ENCODE measurements around the gene MUS81.
A peak's percentile ranks its signal among the peaks of the same experiment; 100 is the strongest.

The MUS81 gene

DNA sequence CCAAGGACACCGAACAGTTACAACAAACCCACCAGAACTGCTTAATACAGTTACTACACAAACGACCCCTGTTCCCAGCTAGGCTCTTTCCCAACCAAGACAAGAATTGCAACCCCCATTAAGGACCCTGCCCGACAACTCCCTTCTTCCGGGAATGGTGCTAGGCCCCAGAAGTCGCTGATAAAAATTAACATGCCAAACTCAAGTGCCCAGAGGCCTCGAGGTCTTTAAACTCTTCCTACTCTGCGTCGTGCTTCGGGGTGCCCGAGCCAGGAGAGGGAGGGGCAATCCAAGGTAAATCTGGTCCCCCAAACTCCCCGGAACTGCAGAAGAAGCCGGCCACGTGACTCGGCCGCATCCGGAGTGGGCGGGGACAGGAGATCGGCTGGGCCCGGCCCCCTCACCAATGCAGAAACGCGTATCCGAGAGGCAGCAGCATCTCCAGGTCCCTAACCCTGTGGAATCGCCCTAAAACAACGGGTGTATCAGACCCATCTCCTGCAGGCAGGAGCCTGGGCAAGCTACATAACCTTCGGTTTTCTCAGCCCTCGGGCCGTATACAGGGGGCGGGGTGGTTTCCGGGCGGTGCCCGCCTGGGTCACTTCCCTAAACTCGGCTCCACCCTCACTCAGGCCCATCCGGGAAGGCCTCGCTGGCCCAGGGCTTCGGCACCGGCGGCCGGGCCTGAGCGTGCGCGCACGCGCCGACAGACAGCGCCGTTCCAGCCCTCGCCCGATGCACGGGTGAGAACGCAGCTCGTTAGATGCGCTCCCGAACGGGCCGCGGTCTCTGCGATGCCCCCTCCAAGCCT is 3.3 kb upstream of the MUS81 start:
- TF ChIP-seq, protein P1, sequence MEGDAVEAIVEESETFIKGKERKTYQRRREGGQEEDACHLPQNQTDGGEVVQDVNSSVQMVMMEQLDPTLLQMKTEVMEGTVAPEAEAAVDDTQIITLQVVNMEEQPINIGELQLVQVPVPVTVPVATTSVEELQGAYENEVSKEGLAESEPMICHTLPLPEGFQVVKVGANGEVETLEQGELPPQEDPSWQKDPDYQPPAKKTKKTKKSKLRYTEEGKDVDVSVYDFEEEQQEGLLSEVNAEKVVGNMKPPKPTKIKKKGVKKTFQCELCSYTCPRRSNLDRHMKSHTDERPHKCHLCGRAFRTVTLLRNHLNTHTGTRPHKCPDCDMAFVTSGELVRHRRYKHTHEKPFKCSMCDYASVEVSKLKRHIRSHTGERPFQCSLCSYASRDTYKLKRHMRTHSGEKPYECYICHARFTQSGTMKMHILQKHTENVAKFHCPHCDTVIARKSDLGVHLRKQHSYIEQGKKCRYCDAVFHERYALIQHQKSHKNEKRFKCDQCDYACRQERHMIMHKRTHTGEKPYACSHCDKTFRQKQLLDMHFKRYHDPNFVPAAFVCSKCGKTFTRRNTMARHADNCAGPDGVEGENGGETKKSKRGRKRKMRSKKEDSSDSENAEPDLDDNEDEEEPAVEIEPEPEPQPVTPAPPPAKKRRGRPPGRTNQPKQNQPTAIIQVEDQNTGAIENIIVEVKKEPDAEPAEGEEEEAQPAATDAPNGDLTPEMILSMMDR (IDR thresholded peaks at IDR 0.05; ENCODE audit: control insufficient read depth, insufficient read depth, low read depth, low read length, missing control alignments): no peak
- peak overlapping the region; percentile 84 for H3K4me3 ChIP-seq (ENCODE audit: control insufficient read depth, low read depth, low read length)
- DNase-seq (ENCODE audit: low read depth): no peak

DNA sequence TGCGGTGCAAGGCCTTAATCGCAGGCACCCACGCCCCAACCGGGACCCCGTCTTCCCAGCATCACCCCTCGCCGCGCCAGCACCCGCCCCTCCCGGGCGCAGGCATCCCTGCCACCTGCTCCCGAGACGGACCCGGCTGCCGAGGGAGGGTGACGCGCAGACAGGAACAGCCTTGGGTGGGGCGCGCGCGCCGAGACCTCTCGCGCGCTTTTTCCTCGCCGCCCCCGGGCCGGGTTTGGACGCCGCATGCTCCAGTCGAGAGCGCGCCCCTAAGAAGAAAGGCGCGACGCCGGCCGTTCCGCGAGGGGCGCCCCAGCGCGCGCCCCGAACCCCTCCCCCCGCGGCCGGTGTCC is 2.8 kb upstream of the MUS81 start:
- peak overlapping the region; percentile 84 for H3K4me3 ChIP-seq (ENCODE audit: control insufficient read depth, low read depth, low read length)
- DNase-seq (ENCODE audit: low read depth): no peak
- TF ChIP-seq, protein P1 (IDR thresholded peaks at IDR 0.05; ENCODE audit: control insufficient read depth, insufficient read depth, low read depth, low read length, missing control alignments): no peak

DNA sequence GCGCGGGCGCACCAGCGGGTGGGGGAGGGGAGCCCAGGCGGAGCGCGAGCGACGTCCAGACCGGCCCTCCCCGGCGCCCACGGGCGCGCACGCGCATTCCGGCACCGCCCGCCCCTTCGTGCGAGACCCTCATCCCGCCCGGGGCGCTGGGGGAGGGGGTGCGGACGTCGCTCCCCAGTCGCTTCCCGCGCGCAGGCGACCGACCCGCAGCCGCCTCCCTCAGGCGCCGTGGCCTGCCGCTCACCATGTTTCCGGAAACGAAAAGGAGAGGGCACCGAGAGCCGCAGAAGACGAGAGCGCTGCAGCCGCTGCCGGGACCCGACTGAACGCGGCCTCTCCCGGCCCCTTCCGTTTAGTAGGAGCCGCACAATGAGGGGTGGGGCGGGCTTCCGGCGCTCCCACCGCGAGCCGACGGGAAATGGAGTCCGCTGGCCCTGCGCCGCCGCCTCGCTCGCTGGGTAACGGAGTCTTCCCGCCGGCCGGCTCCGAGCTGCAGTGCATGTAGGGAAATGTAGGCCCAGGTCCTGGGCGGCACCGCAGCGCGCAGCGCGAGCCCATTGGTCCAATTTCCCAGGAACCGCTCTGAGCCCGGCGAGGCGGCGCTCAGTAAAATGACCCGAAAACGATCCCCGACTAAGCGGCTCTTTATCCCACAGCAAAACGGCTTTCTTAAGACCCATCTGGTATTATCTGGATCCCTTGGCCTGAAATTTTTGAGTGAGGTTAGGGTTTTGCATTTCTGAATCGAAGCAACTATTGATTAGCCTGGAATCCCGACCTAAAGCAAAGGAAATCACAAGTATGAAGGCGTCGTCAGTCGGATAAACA is 2.2 kb upstream of the MUS81 start, which contains the start of gene CFL1:
CFL1 (minus strand) TSS at position 328 of the 828 bp plus-strand sequence; CDS start at position 247, 81 bp downstream.
- peak; percentile 79 for DNase-seq (ENCODE audit: low read depth)
- peak within 1 kb of the TSS; percentile 84 for H3K4me3 ChIP-seq (ENCODE audit: control insufficient read depth, low read depth, low read length)
- TF ChIP-seq, protein P1 (IDR thresholded peaks at IDR 0.05; ENCODE audit: control insufficient read depth, insufficient read depth, low read depth, low read length, missing control alignments): no peak

DNA sequence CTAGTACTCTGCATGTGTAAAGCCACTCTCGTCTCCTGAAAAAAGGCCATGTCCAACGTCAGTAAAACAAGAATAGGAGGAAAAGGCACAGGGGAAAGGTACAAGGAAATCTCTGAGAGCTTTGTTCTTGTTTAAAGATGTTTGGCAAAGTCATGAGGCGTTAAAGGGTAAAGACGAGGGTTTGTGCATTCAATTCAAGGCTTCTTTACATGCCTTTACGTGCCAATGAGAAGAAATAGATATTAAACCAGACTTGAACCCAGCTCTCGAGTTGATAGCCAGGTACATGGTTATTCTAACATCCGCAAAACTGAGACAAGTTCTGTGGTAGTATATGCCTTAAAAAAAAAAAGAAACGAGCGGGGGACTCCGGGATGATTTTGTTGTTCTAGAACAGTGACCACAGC is 1.5 kb upstream of the MUS81 start:
- no peak for DNase-seq (ENCODE audit: low read depth)

DNA sequence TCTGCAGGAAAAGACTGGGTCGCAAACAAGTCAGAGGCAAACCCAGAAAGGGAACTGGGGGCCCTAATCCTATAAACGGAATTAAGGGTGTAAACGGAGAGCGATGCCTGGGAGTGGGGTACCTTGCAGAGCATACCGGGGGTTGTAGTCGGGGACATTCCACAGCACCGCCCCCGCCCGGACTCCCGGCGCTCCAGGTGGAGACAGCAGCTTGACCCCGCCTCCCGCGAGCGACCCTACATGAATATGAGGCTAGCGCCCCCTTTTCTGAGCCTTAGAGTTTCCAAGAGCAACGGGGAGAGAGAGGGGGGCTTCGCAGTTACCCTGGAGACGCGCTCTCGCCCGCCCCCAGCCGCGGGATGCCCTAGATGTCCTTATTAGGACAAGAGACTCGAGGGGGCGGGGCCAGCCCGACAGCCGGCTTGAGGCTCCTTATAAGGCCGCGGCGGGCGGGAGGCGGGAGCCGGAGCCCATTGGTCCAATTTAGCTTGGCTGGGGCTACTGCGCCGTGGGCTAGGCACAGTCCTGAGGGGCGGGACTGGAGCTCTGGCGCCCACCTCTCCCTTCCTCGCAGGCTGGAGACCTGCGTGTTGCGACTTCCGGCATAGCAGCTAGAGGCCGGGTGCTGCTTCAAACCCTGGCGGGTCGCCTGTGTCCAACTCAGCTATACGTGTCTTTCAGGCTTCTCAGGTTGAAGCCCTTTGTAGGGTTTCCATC is 980 bp upstream of the MUS81 start:
- H3K4me3 ChIP-seq (ENCODE audit: control insufficient read depth, low read depth, low read length): peak overlapping the region; percentile 84
- DNase-seq (ENCODE audit: low read depth): peak; percentile 83
- TF ChIP-seq, protein P1 (IDR thresholded peaks at IDR 0.05; ENCODE audit: control insufficient read depth, insufficient read depth, low read depth, low read length, missing control alignments): no peak

More for the DNA sequence above, 1.5 kb upstream of the MUS81 start:
- peak overlapping the region; percentile 84 for H3K4me3 ChIP-seq (ENCODE audit: control insufficient read depth, low read depth, low read length)
- TF ChIP-seq, protein P1 (IDR thresholded peaks at IDR 0.05; ENCODE audit: control insufficient read depth, insufficient read depth, low read depth, low read length, missing control alignments): no peak

DNA sequence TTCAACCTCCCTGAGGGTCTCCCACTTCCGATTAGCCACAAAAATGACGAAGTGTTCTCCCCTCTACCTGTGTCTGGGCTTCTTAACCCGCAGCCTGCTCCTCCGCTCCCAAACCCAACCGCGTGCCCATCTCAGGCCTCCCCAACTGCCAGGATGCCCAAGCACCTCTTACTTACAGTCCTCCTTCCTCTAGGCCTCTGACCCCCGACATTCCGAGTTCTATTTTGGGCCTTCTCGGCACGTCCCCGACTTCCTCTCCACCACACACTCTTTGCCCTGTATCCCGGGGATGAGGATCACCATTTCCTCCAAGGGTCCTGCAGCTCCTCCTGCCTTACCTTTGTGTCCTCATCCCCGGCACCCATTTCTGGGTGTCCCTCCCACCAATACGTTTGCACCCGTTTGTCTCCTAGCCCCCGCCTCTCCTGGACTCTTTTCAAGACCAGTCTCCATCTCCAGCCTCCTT is 388 bp upstream of the MUS81 start:
- no peak for DNase-seq (ENCODE audit: low read depth)
- TF ChIP-seq, protein P1 (IDR thresholded peaks at IDR 0.05; ENCODE audit: control insufficient read depth, insufficient read depth, low read depth, low read length, missing control alignments): no peak
- H3K4me3 ChIP-seq (ENCODE audit: control insufficient read depth, low read depth, low read length): peak overlapping the region; percentile 84
